Ascending aorta (tissue), 2 donors: ENCODE data around the gene MYBPC1. TPM values are rescaled to one million over a fixed set of nuclear protein-coding genes. Genes with fewer than 3 reads are reported as not detected.

ENCODE experiments used
- DNase-seq, 2 donors: peaks; one replicate each; pipeline ENCODE4 v3.0.0-alpha.2; 2019; ENCODE audit warnings: low spot score in 2 of 2
- H3K27ac ChIP-seq, 2 donors: fragments of 200-600 bp; sonication (generic); one replicate each; pipeline ENCODE4 v1.5.1; 2016 to 2017; ENCODE audit warnings: mild to moderate bottlenecking in 1 of 2
- H3K27me3 ChIP-seq: fragments of 200-600 bp; sonication (generic); one replicate; pipeline ENCODE4 v1.5.1; 2017
- H3K36me3 ChIP-seq, 2 donors: fragments of 200-600 bp; sonication (generic); one replicate each; pipeline ENCODE4 v1.5.1; 2016
- H3K4me1 ChIP-seq, 2 donors: fragments of 200-600 bp; sonication (generic); one replicate each; pipeline ENCODE4 v1.5.1; 2016 to 2017; ENCODE audit warnings: mild to moderate bottlenecking in 1 of 2
- H3K4me3 ChIP-seq, 2 donors: fragments of 200-600 bp; sonication (generic); one replicate each; pipeline ENCODE4 v1.5.1; 2016 to 2017; ENCODE audit warnings: mild to moderate bottlenecking in 1 of 2
- H3K9me3 ChIP-seq, 2 donors: fragments of 200-600 bp; sonication (generic); one replicate each; pipeline ENCODE4 v1.5.1; 2016
- intact Hi-C: fragments of 100-400 bp; cut with DNase I; formaldehyde crosslinking; loops from one replicate; pipeline ENCODE4 v1.15.1; 2023
- total RNA-seq: library from RNA; depleted of rRNA; stranded (reverse); fragments of >200 nt; gene quantifications from one replicate; pipeline ENCODE4 v1.1.0, GENCODE V29; 2016
- TF ChIP-seq, protein P1 (sequence below), 3 experiments: fragments of 200-600 bp in 2 of 3; fragments of 450-650 bp in 1 of 3; sonication (generic) in 2 of 3; IDR thresholded peaks; one replicate each; pipeline ENCODE4 v1.5.1; 2016 to 2019; ENCODE audit warnings: antibody characterized with exemption in 3 of 3, mild to moderate bottlenecking in 1 of 3, moderate library complexity in 1 of 3

MYBPC1 gene
- total RNA-seq, 1 donor from 2014 or later = not detected

DNA sequence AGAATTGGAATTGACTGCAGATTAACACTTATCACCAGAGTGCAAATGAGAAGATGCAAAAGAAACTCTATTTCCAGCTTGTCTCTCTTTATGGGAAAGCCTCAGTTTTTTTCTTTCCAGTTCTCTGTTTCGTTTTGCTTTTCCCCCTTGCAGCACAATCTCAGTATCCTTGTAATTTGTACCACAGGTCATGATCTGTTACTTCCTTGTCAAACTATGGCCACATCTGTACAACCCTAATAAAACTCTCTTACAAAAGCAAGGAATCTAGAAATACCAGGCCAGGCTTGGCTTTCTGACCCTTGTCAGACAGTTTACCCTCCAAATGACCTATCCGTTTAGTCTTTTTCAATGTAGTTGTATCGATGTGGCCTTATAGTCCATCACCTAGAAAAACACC is 33.9 kb downstream of the MYBPC1 start:
- no peak for DNase-seq
- no peaks in the 10 kb centered on the region for H3K9me3 ChIP-seq
- H3K27ac ChIP-seq = no peak overlapping the region
- no peaks in the 10 kb centered on the region for H3K27me3 ChIP-seq
- TF ChIP-seq, protein P1, sequence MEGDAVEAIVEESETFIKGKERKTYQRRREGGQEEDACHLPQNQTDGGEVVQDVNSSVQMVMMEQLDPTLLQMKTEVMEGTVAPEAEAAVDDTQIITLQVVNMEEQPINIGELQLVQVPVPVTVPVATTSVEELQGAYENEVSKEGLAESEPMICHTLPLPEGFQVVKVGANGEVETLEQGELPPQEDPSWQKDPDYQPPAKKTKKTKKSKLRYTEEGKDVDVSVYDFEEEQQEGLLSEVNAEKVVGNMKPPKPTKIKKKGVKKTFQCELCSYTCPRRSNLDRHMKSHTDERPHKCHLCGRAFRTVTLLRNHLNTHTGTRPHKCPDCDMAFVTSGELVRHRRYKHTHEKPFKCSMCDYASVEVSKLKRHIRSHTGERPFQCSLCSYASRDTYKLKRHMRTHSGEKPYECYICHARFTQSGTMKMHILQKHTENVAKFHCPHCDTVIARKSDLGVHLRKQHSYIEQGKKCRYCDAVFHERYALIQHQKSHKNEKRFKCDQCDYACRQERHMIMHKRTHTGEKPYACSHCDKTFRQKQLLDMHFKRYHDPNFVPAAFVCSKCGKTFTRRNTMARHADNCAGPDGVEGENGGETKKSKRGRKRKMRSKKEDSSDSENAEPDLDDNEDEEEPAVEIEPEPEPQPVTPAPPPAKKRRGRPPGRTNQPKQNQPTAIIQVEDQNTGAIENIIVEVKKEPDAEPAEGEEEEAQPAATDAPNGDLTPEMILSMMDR (IDR thresholded peaks at IDR 0.05) = no peak
- H3K4me3 ChIP-seq = no peak overlapping the region
- H3K36me3 ChIP-seq = no peaks in the 10 kb centered on the region
- intact Hi-C loops = no loop called here
- no peaks in the 10 kb centered on the region for H3K4me1 ChIP-seq

DNA sequence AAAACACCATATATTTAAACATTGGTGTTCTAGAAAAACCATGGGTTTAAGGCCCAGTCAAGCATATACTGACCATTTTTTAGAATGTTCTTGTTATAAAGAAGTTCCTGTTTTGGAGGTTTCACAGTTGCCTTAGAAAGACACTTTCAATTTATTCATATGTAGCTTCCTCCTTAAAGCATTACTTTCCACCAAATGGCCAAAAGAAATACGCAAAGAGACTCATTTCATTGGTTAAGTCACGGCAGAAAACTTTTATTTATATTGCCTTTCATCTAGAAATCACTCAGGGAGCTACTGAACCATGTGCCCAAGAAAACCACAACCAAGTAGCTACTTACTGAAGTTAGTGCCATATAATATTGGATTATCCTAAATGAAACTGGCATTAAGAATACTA is 40.0 kb downstream of the MYBPC1 start:
- Histone ChIP-seq H3K27me3 (no peaks in the 10 kb centered on the region), H3K4me3 (no peak overlapping the region), H3K27ac (no peak overlapping the region), H3K36me3 (no peaks in the 10 kb centered on the region), H3K9me3 (no peaks in the 10 kb centered on the region), H3K4me1 (no peaks in the 10 kb centered on the region)
- TF ChIP-seq, protein P1 (IDR thresholded peaks at IDR 0.05) = no peak
- intact Hi-C loops = no loop called here
- no peak for DNase-seq

GRCh38 chr12:101637936-101638335 is 43.2 kb downstream of the MYBPC1 start:
- H3K4me1 ChIP-seq = no peaks in the 10 kb centered on the region
- H3K4me3 ChIP-seq = no peak overlapping the region
- DNase-seq = no peak
- H3K9me3 ChIP-seq = no peaks in the 10 kb centered on the region
- intact Hi-C loops = no loop called here
- no peaks in the 10 kb centered on the region for H3K36me3 ChIP-seq
- TF ChIP-seq, protein P1 (IDR thresholded peaks at IDR 0.05) = no peak
- no peak overlapping the region for H3K27ac ChIP-seq
- H3K27me3 ChIP-seq = peaks cover 8% of the 10 kb centered on the region

DNA sequence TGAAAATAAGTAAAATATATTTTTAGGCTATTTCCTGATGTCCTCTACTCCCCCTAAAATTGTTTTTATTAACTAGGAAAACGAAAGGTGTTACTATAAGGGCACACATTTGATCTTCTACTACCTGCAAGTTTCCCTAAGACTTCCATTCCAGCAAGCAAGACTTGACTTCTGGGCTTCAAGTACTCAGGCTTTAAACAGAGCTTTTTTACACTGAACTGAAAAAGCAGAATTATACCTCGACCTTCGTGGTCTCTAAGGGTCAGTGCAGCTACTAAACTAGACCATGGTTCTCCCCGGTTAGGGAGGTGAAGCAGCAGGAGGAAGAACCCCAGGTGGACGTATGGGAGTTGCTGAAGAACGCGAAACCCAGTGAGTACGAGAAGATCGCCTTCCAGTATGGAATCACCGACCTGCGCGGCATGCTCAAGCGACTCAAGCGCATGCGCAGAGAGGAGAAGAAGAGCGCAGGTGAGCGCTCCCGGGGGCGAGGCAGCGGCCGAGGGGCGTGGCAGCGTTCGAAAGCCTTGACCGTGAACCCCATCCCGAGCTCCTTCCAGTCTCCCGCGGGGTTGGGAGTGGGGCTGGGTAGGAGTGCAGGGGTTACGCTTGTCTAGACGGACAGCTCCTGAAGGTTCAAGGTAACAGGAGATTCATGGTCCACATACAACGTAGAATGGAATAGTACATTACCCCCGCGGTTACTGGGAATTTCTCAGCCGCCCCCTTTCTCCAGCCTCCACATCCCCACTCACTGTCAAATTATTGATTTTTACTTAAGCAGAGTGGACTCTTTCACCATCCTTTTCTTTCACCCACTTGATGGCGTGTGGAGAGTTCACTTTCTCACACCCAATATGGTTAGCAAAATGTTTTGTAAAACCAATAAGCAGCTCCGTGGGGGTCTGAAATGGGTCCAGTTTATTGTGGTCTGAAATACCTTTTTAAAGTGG is 47.6 kb downstream of the MYBPC1 start:
- Histone ChIP-seq H3K27me3 (peaks cover 8% of the 10 kb centered on the region), H3K4me1 (no peaks in the 10 kb centered on the region), H3K27ac (no peak overlapping the region), H3K4me3 (peak overlapping the region in 1 of 2 donors; percentile 43), H3K9me3 (no peaks in the 10 kb centered on the region), H3K36me3 (no peaks in the 10 kb centered on the region)
- intact Hi-C loops = no loop called here
- DNase-seq = no peak
- TF ChIP-seq, protein P1 (IDR thresholded peaks at IDR 0.05) = no peak

DNA sequence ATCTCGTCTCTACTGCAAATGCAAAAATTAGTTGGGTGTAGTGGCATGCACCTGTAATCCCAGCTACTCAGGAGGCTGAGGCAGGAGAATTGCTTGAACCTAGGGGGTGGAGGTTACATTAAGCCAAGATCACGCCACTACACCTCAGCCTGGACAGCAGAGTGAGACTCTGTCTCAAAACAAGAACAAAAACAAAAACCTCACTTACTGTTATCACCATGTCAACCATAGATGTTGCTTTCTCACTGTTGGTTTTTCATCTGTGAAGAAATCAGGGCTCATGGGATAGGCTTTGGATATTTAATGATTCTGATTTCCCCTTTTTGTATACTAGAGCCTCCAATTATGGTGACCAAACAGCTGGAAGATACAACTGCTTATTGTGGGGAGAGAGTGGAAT is 52.9 kb downstream of the MYBPC1 start:
- no peaks in the 10 kb centered on the region for H3K9me3 ChIP-seq
- TF ChIP-seq, protein P1 (IDR thresholded peaks at IDR 0.05) = no peak

More for the DNA sequence above, 52.9 kb downstream of the MYBPC1 start:
- Histone ChIP-seq H3K4me1 (no peaks in the 10 kb centered on the region), H3K27ac (no peak overlapping the region), H3K4me3 (no peak overlapping the region), H3K27me3 (peaks cover under 1% of the 10 kb centered on the region), H3K36me3 (no peaks in the 10 kb centered on the region)
- intact Hi-C loops = no loop called here
- no peak for DNase-seq
